GM12878 (cell line): Measurements from ENCODE around the gene MAMDC2. TPM values are rescaled to one million over a fixed set of nuclear protein-coding genes. Genes with fewer than 3 reads are reported as not detected.

ENCODE experiments used
- ATAC-seq: fragments of 200-7000 bp; cut with Tn5 transposase; 3 replicates; pipeline ENCODE4 v1.9.1; 2020; ENCODE audit warnings: mild to moderate bottlenecking, moderate library complexity
- BruUV-seq: library from RNA; stranded (reverse); fragments of 400-500 nt; replicated peaks from 2 replicates; lab custom pipeline; 2021; lab: Mats Ljungman, UMichigan
- CTCF ChIA-PET: fragments of 300-600 bp; sonication (Branson Sonifier 250); formaldehyde crosslinking; extraction: SDS; loops from one replicate; lab custom pipeline; 2021; ENCODE audit warnings: inconsistent platforms; lab: Yijun Ruan, JAX
- POLR2A ChIA-PET: fragments of 350-600 bp; formaldehyde crosslinking; extraction: SDS; loops from one replicate; lab custom pipeline; 2021; ENCODE audit warnings: inconsistent platforms; lab: Charles Lee
- RAD21 ChIA-PET: fragments of 300-600 bp; sonication (Branson Sonifier 250); formaldehyde crosslinking; loops from one replicate; lab custom pipeline; 2023; ENCODE audit warnings: antibody characterized with exemption; ENCODE audit not compliant: unreplicated experiment; lab: Charles Lee
- SMC1A ChIA-PET: fragments of 300-600 bp; sonication (Branson Sonifier 250); formaldehyde crosslinking; loops from one replicate; lab custom pipeline; 2023; ENCODE audit not compliant: unreplicated experiment, uncharacterized antibody; lab: Charles Lee
- DNase-seq: peaks from one replicate; pipeline ENCODE4 v3.0.0-alpha.2; 2011; ENCODE audit warnings: low read depth, low spot score
- FAIRE-seq: peaks from 3 replicates; lab custom pipeline; 2011; peaks lifted over from hg19 to GRCh38; lab: Jason Lieb, UNC
- H2AFZ ChIP-seq: 2 replicates; pipeline ENCODE4 v1.6.0; 2011; ENCODE audit warnings: low read depth, low read length, control low read depth; ENCODE audit not compliant: control insufficient read depth
- H3K27ac ChIP-seq: 2 replicates; pipeline ENCODE4 v1.5.1; 2011; ENCODE audit warnings: control low read depth; ENCODE audit not compliant: control insufficient read depth, insufficient read depth
- H3K27me3 ChIP-seq, 2 experiments: replicated peaks in 1 of 2; 2 replicates each; pipeline versions ENCODE4 v1.6.0 to v1.6.1; 2011; ENCODE audit warnings: low read length in 1 of 2; ENCODE audit not compliant: control insufficient read depth in 2 of 2, insufficient read depth in 2 of 2
- H3K36me3 ChIP-seq, 2 experiments: 2 replicates each; pipeline ENCODE4 v1.5.1; 2011; ENCODE audit warnings: low read length in 1 of 2; ENCODE audit not compliant: control insufficient read depth in 2 of 2, insufficient read depth in 2 of 2
- H3K4me1 ChIP-seq: 2 replicates; pipeline ENCODE4 v1.6.1; 2011; ENCODE audit warnings: mild to moderate bottlenecking, low read length, moderate library complexity, mixed read lengths; ENCODE audit not compliant: control insufficient read depth, insufficient read depth
- H3K4me2 ChIP-seq: 2 replicates; pipeline ENCODE4 v1.6.0; 2011; ENCODE audit warnings: control low read depth; ENCODE audit not compliant: control insufficient read depth, insufficient read depth
- H3K4me3 ChIP-seq: fragments of 200-600 bp; sonication (generic); 2 replicates; pipeline ENCODE4 v1.5.1; 2016
- H3K79me2 ChIP-seq: 2 replicates; pipeline ENCODE4 v1.6.0; 2011; ENCODE audit warnings: low read length; ENCODE audit not compliant: control insufficient read depth, insufficient read depth
- H3K9ac ChIP-seq: 2 replicates; pipeline ENCODE4 v1.8.0; 2011; ENCODE audit warnings: low read length, control low read depth, mixed read lengths; ENCODE audit not compliant: control insufficient read depth, insufficient read depth
- H3K9me3 ChIP-seq: replicated peaks from 3 replicates; pipeline ENCODE4 v1.5.1; 2011; ENCODE audit warnings: mild to moderate bottlenecking, low read length; ENCODE audit not compliant: control insufficient read depth, insufficient read depth
- H4K20me1 ChIP-seq: 2 replicates; pipeline ENCODE4 v1.6.0; 2011; ENCODE audit not compliant: control insufficient read depth, insufficient read depth
- ASH2L ChIP-seq: fragments of 300-600, 200-600 bp; sonication (generic); IDR thresholded peaks from 2 replicates; pipeline ENCODE4 v1.6.1; 2017; ENCODE audit warnings: low read depth, mild to moderate bottlenecking, borderline replicate concordance
- ATF7 ChIP-seq: fragments of 450-650 bp; IDR thresholded peaks from 2 replicates; pipeline ENCODE4 v1.6.1; 2016; ENCODE audit warnings: low read depth, mild to moderate bottlenecking
- HDAC6 ChIP-seq: fragments of 200-600 bp; sonication (generic); IDR thresholded peaks from one replicate; pipeline ENCODE4 v1.8.0; 2017; ENCODE audit warnings: antibody characterized with exemption; ENCODE audit not compliant: unreplicated experiment
- IKZF2 ChIP-seq, 2 experiments: fragments of 450-650 bp; IDR thresholded peaks; 2 replicates each; pipeline ENCODE4 v1.6.1; 2017; ENCODE audit warnings: mild to moderate bottlenecking in 2 of 2, moderate library complexity in 2 of 2
- JUND ChIP-seq: IDR thresholded peaks from 2 replicates; pipeline ENCODE4 v1.6.1; 2012; ENCODE audit warnings: low read depth, mild to moderate bottlenecking, low read length, improper control_type of control experiment, moderate library complexity
- MEF2A ChIP-seq: IDR thresholded peaks from 2 replicates; pipeline ENCODE4 v1.6.1; 2011; ENCODE audit warnings: low read depth, mild to moderate bottlenecking, low read length, moderate library complexity; ENCODE audit not compliant: insufficient read depth
- MXI1 ChIP-seq: fragments of 150-350 bp; IDR thresholded peaks from 2 replicates; pipeline ENCODE4 v1.6.1; 2011; ENCODE audit warnings: low read depth, mild to moderate bottlenecking, inconsistent platforms, low read length, improper control_type of control experiment
- MYB ChIP-seq: fragments of 150-350 bp; IDR thresholded peaks from 2 replicates; pipeline ENCODE4 v1.6.1; 2014; ENCODE audit warnings: mild to moderate bottlenecking, low read depth, low read length, borderline replicate concordance
- PML ChIP-seq: IDR thresholded peaks from 2 replicates; pipeline ENCODE4 v1.6.1; 2012; ENCODE audit warnings: low read length, inconsistent platforms
- SIX5 ChIP-seq: IDR thresholded peaks from 2 replicates; pipeline ENCODE4 v1.6.1; 2011; ENCODE audit warnings: mild to moderate bottlenecking, low read depth, low read length, moderate library complexity; ENCODE audit not compliant: severe bottlenecking
- WGBS: methylation state at CpG from one replicate; pipeline ENCODE4 v1.1.6; 2016; ENCODE audit warnings: low lambda C conversion rate; ENCODE audit not compliant: insufficient replicate concordance, insufficient coverage; ENCODE audit errors: missing lambda C conversion rate; 5-methylcytosine and 5-hydroxymethylcytosine counted together
- in situ Hi-C: fragments of 300-500 bp; cut with MboI; formaldehyde crosslinking; loops from 9 replicates; pipeline ENCODE4 v1.14.3; 2018; ENCODE audit warnings: mixed read lengths
- intact Hi-C: fragments of 100-400 bp; cut with micrococcal nuclease; formaldehyde crosslinking; loops from one replicate; pipeline ENCODE4 v1.14.2; 2022; ENCODE audit not compliant: unreplicated experiment
- polyA plus RNA-seq, 11 experiments: library from polyadenylated mRNA; depleted of rRNA in 4 of 11; unstranded in 6 of 11; stranded (reverse) in 5 of 11; fragments of >200 nt; fragmentation: Nextera tagmentation in 4 of 11; fragmentation: Illumina TruSeq in 1 of 11; extraction: Ambion mirVana in 4 of 11; extraction: Trizol in 1 of 11; gene quantifications; 1 replicate in 1 of 11; 2 replicates in 10 of 11; pipeline versions ENCODE4 v1.2.1 to v1.2.3, GENCODE V29; 2011 to 2016; ENCODE audit warnings: inconsistent platforms in 2 of 11, missing spikeins in 2 of 11, low read depth in 1 of 11
- total RNA-seq, 4 experiments: library from RNA; depleted of rRNA in 3 of 4; stranded (reverse); fragments of >200 nt in 3 of 4; fragmentation: Illumina TruSeq in 1 of 4; extraction: Trizol in 1 of 4; gene quantifications; 2 replicates each; pipeline versions ENCODE4 v1.2.1 to v1.2.3, GENCODE V29; 2013 to 2021

MAMDC2 gene
- total and polyA plus RNA-seq, 10 of the 15 experiments (the other 5 are each of a cell fraction or from before 2014, with no cell fraction given), result 0.01 to 0.09 TPM; not detected in 8

- no peak for TF ChIP-seq SIX5
- no peak for TF ChIP-seq PML
- TF ChIP-seq ASH2L, result no peak
- no peak for TF ChIP-seq JUND
Observed at GRCh38 chr9:70229026-70229425, 185.4 kb downstream of the MAMDC2 start (continued).

GRCh38 chr9:70229579-70229978 is 185.9 kb downstream of the MAMDC2 start:
- Histone ChIP-seq H3K79me2 (no peaks in the 10 kb centered on the region), H3K9ac (no peak overlapping the region), H3K9me3 (no peaks in the 10 kb centered on the region), H3K4me3 (no peak overlapping the region), H4K20me1 (no peaks in the 10 kb centered on the region), H3K36me3 (no peaks in the 10 kb centered on the region)
- no peak for FAIRE-seq
- 18% methylated on average over 3 of the region's 3 CpGs for whole genome bisulfite sequencing
- TF ChIP-seq JUND (no peak), ATF7 (no peak), HDAC6 (no peak), IKZF2 (IDR thresholded peaks at IDR 0.05) (no peak), MEF2A (no peak), MXI1 (no peak), MYB (no peak)
- TF ChIP-seq, all 136 proteins: peak for 0
- Histone ChIP-seq H3K4me2 (no peak overlapping the region), H3K4me1 (no peaks in the 10 kb centered on the region), H3K27me3 (no peaks in the 10 kb centered on the region), H2AFZ (no peak overlapping the region), H3K27ac (no peak overlapping the region)
- no TSS peak for BruUV-seq
- ChIA-PET CTCF (no interaction called here), POLR2A (no interaction called here), SMC1A (no interaction called here), RAD21 (no interaction called here)
- intact Hi-C loops (loop anchor here (10.0 kb wide), 1 partner anchor 55 kb away; no protein-coding TSS in a partner anchor), in situ Hi-C loops (no loop called here)
- no peak for DNase-seq
- no peak for ATAC-seq
